SK-N-SH treated with all-trans-retinoic acid at 6 μM for 48 hours (cell line): ENCODE data around the gene RPS6KA4.

Experiments
- BACH2 ChIP-seq: fragments of 250-450 bp; sonication (Bioruptor Pico); IDR thresholded peaks from 2 replicates; pipeline ENCODE4 v1.9.0; 2021; ENCODE audit warnings: mild to moderate bottlenecking, borderline replicate concordance
- CREB5 ChIP-seq: fragments of 250-450 bp; sonication (Bioruptor Pico); IDR thresholded peaks from 2 replicates; pipeline ENCODE4 v1.5.1; 2020; ENCODE audit warnings: low read depth, mild to moderate bottlenecking, moderate library complexity
- ESRRG ChIP-seq: fragments of 250-450 bp; sonication (Bioruptor Pico); IDR thresholded peaks from 2 replicates; pipeline ENCODE4 v1.6.1; 2021; ENCODE audit warnings: mild to moderate bottlenecking
- GLIS3 ChIP-seq: fragments of 250-450 bp; sonication (Bioruptor Pico); IDR thresholded peaks from 2 replicates; pipeline ENCODE4 v1.5.0; 2020; ENCODE audit warnings: mild to moderate bottlenecking, moderate library complexity
- ISL1 ChIP-seq: fragments of 250-450 bp; sonication (Bioruptor Pico); IDR thresholded peaks from 2 replicates; pipeline ENCODE4 v2.1.2; 2022; ENCODE audit warnings: mild to moderate bottlenecking, moderate library complexity
- PATZ1 ChIP-seq: fragments of 250-450 bp; sonication (Bioruptor Pico); IDR thresholded peaks from 2 replicates; pipeline ENCODE4 v1.8.0; 2020; ENCODE audit warnings: mild to moderate bottlenecking, moderate library complexity, borderline replicate concordance
- POU6F1 ChIP-seq: fragments of 250-450 bp; sonication (Bioruptor Pico); IDR thresholded peaks from 2 replicates; pipeline ENCODE4 v1.8.0; 2021; ENCODE audit warnings: low read depth, mild to moderate bottlenecking, moderate library complexity, borderline replicate concordance
- TCF4 ChIP-seq: fragments of 250-450 bp; sonication (Bioruptor Pico); IDR thresholded peaks from 2 replicates; pipeline ENCODE4 v1.8.0; 2021; ENCODE audit warnings: mild to moderate bottlenecking, moderate library complexity, borderline replicate concordance
- TOX ChIP-seq: fragments of 250-450 bp; sonication (Bioruptor Pico); IDR thresholded peaks from 2 replicates; pipeline ENCODE4 v1.8.0; 2021; ENCODE audit warnings: mild to moderate bottlenecking, moderate library complexity, borderline replicate concordance
- ZFP30 ChIP-seq: fragments of 450-650 bp; formaldehyde crosslinking; IDR thresholded peaks from 2 replicates; pipeline ENCODE4 v1.5.0; 2022; ENCODE audit warnings: mild to moderate bottlenecking, moderate library complexity
- ZNF70 ChIP-seq: fragments of 450-650 bp; formaldehyde crosslinking; IDR thresholded peaks from 2 replicates; pipeline ENCODE4 v1.5.0; 2020; ENCODE audit warnings: mild to moderate bottlenecking, moderate library complexity

GRCh38 chr11:64362339-64362738, 3.4 kb downstream of the RPS6KA4 start:
- TF ChIP-seq ISL1 (no peak), TCF4 (CRISPR knock-in tag) (no peak), PATZ1 (CRISPR knock-in tag) (no peak), ESRRG (CRISPR knock-in tag) (no peak), POU6F1 (CRISPR knock-in tag) (no peak), CREB5 (CRISPR knock-in tag) (no peak), BACH2 (CRISPR knock-in tag) (no peak), TOX (no peak), ZFP30 (CRISPR knock-in tag) (no peak), GLIS3 (CRISPR knock-in tag) (no peak), ZNF70 (CRISPR knock-in tag) (no peak)
